Smooth muscle cell (in vitro differentiated cells): ENCODE results near the gene PACS1. TPM values are rescaled to one million over a fixed set of nuclear protein-coding genes. Genes with fewer than 3 reads are reported as not detected.

Experiments used
- DNase-seq: peaks from one replicate; lab custom pipeline; 2025; ENCODE audit not compliant: unreplicated experiment; lab: John Stamatoyannopoulos, UW
- H2AFZ ChIP-seq: fragments of 200-600 bp; sonication (generic); 2 replicates; pipeline ENCODE4 v1.6.0; 2016; ENCODE audit warnings: antibody characterized with exemption, low read depth, mild to moderate bottlenecking
- H3F3A ChIP-seq: fragments of 200-600 bp; sonication (generic); 2 replicates; pipeline ENCODE4 v1.6.0; 2017; ENCODE audit warnings: antibody characterized with exemption, low read depth
- H3K27ac ChIP-seq: fragments of 200-600 bp; sonication (generic); 2 replicates; pipeline ENCODE4 v1.5.1; 2016; ENCODE audit warnings: low read depth, mild to moderate bottlenecking
- H3K27me3 ChIP-seq: fragments of 200-600 bp; sonication (generic); 2 replicates; pipeline ENCODE4 v1.6.1; 2016; ENCODE audit warnings: low read depth, mild to moderate bottlenecking
- H3K36me3 ChIP-seq: fragments of 200-600 bp; sonication (generic); 2 replicates; pipeline ENCODE4 v1.5.1; 2016; ENCODE audit warnings: low read depth
- H3K4me1 ChIP-seq: fragments of 200-600 bp; sonication (generic); 2 replicates; pipeline ENCODE4 v1.5.1; 2016; ENCODE audit warnings: low read depth
- H3K4me2 ChIP-seq: fragments of 200-600 bp; sonication (generic); 2 replicates; pipeline ENCODE4 v1.6.0; 2016; ENCODE audit warnings: mild to moderate bottlenecking
- H3K4me3 ChIP-seq: fragments of 200-600 bp; sonication (generic); 2 replicates; pipeline ENCODE4 v1.5.1; 2016; ENCODE audit warnings: mild to moderate bottlenecking
- H3K79me2 ChIP-seq: fragments of 200-600 bp; sonication (generic); 2 replicates; pipeline ENCODE4 v1.6.0; 2016; ENCODE audit warnings: low read depth, mild to moderate bottlenecking
- H3K9ac ChIP-seq: fragments of 200-600 bp; sonication (generic); 2 replicates; pipeline ENCODE4 v1.6.0; 2016; ENCODE audit warnings: low read depth
- H3K9me3 ChIP-seq: fragments of 200-600 bp; sonication (generic); replicated peaks from 2 replicates; pipeline ENCODE4 v1.5.1; 2016; ENCODE audit warnings: low read depth
- H4K20me1 ChIP-seq: fragments of 200-600 bp; sonication (generic); 2 replicates; pipeline ENCODE4 v1.6.0; 2016; ENCODE audit warnings: low read depth
- WGBS: methylation state at CpG from one replicate; pipeline ENCODE4 v1.1.7; 2016; ENCODE audit warnings: low lambda C conversion rate; 5-methylcytosine and 5-hydroxymethylcytosine counted together
- polyA plus RNA-seq: library from polyadenylated mRNA; unstranded; fragments of >200 nt; fragmentation: Nextera tagmentation; extraction: Ambion mirVana; gene quantifications from 2 replicates; pipeline ENCODE4 v1.2.1, GENCODE V29; 2016
- total RNA-seq: library from RNA; depleted of rRNA; stranded (reverse); fragments of >200 nt; gene quantifications from 2 replicates; pipeline ENCODE4 v1.2.3, GENCODE V29; 2014
- TF ChIP-seq, protein P1 (sequence below): fragments of 200-600 bp; sonication (generic); IDR thresholded peaks from 2 replicates; pipeline ENCODE4 v1.5.1; 2017; ENCODE audit warnings: borderline replicate concordance, mild to moderate bottlenecking, antibody characterized with exemption; ENCODE audit not compliant: insufficient read depth, poor library complexity, severe bottlenecking

The PACS1 gene
- total and polyA plus RNA-seq, 2 experiments from 2014 or later: 87.6 to 140 TPM

DNA sequence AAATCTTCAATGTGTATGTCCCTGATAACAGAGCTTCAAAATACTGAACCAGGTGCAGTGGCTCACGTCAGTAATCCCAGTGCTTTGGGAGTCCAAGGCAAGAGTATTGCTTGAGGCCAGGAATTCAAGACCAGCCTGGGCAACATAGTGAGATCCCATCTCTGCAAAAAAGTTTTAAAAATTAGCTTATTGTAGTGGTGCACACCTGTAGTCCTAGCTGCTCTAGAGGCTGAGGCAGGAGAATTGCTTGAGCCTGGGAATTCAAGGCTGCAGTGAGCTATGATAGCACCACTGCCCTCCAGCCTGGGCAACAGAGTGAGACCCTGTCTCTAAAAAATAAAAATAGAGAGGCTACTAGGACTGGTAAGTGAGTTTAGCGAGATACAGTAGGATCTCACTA is 84.0 kb downstream of the PACS1 start:
- no peak overlapping the region for H3K9ac ChIP-seq
- H3K4me1 ChIP-seq: peaks cover 8% of the 10 kb centered on the region
- WGBS: 95% methylated on average over 2 of the region's 2 CpGs
- no peak overlapping the region for H2AFZ ChIP-seq
- H3K4me3 ChIP-seq: no peak overlapping the region
- TF ChIP-seq, protein P1, sequence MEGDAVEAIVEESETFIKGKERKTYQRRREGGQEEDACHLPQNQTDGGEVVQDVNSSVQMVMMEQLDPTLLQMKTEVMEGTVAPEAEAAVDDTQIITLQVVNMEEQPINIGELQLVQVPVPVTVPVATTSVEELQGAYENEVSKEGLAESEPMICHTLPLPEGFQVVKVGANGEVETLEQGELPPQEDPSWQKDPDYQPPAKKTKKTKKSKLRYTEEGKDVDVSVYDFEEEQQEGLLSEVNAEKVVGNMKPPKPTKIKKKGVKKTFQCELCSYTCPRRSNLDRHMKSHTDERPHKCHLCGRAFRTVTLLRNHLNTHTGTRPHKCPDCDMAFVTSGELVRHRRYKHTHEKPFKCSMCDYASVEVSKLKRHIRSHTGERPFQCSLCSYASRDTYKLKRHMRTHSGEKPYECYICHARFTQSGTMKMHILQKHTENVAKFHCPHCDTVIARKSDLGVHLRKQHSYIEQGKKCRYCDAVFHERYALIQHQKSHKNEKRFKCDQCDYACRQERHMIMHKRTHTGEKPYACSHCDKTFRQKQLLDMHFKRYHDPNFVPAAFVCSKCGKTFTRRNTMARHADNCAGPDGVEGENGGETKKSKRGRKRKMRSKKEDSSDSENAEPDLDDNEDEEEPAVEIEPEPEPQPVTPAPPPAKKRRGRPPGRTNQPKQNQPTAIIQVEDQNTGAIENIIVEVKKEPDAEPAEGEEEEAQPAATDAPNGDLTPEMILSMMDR: no peak
- no peaks in the 10 kb centered on the region for H3K9me3 ChIP-seq
- H3K27ac ChIP-seq: no peak overlapping the region
- peaks cover 21% of the 10 kb centered on the region for H3F3A ChIP-seq
- peaks cover 80% of the 10 kb centered on the region for H4K20me1 ChIP-seq
- DNase-seq: no peak
- H3K4me2 ChIP-seq: no peak overlapping the region
- peaks cover 48% of the 10 kb centered on the region for H3K79me2 ChIP-seq
- H3K36me3 ChIP-seq: no peaks in the 10 kb centered on the region
- no peaks in the 10 kb centered on the region for H3K27me3 ChIP-seq

DNA sequence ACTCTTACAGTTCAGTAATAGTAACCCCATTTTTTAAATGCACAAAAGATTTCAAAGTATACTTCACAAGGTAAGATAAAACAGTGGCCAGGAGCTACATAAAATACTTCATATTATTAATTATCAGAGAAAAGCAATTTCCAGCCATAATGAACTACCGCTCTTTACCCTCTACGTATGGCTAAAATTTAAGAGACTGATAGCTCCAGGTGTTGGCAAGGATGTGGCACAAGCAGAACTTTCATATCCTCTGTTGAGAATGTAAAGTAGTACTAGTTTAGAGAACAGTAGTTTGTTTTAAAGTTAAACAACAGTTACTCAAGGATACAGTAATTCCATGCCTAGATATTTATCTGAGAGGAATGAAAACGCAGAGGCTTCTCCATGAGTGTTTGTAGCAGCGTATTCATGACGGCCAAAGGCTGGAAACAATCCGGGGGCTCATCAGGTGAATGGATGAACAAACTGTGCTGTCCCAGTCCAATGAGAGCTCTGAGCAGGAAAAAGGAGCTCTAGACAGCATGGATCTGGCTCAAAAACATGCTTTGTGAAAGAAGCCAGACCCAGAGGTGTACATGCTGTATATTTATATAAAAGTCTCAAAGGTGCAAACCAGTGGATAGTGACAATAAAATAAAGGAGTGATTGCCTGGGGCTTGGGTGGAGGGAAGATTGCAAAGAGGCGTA is 85.5 kb downstream of the PACS1 start:
- no peaks in the 10 kb centered on the region for H3K9me3 ChIP-seq
- H3K4me3 ChIP-seq: no peak overlapping the region
- H3K4me2 ChIP-seq: no peak overlapping the region
- no peaks in the 10 kb centered on the region for H3K27me3 ChIP-seq
- H3K9ac ChIP-seq: no peak overlapping the region
- H4K20me1 ChIP-seq: peaks cover 84% of the 10 kb centered on the region
- DNase-seq: no peak
- H3K79me2 ChIP-seq: peaks cover 46% of the 10 kb centered on the region
- H3K27ac ChIP-seq: no peak overlapping the region
- H3K4me1 ChIP-seq: peaks cover 10% of the 10 kb centered on the region
- 96% methylated on average over 7 of the region's 7 CpGs for WGBS
- TF ChIP-seq, protein P1: no peak
- H2AFZ ChIP-seq: no peak overlapping the region
- H3K36me3 ChIP-seq: no peaks in the 10 kb centered on the region
- peaks cover 22% of the 10 kb centered on the region for H3F3A ChIP-seq

DNA sequence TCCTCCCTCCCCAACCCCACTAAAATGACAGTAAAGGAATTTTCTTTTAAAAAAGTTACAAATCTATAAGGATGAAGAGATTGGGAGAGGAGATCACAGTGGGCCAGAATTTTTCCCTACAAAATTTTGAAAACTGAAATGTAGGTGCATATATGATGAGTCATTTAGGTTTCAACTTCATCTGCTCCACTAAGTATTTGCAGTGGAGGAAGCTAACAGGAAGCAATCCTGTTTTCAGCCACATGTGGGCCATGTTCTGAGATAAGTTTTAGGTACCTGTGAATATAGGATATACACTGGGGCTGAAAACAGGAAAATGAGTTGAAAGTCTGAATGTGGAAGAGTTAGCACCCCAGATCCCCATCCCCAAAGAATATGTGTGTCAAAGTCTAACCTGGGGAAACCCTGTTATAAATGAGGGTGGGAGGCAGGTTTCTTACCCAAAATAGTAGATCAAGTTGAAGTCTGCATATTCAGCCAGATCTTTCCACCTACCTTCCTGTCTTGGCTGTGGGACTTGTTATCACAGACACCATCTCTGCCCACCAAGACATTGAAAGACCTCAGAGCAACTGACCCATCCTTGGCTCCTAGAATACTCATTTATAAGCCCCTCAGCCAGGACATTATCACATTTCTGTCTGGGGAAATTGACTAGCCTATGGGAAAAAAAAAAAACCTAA is 87.3 kb downstream of the PACS1 start:
- H3K4me3 ChIP-seq: no peak overlapping the region
- peaks cover 59% of the 10 kb centered on the region for H3K79me2 ChIP-seq
- H4K20me1 ChIP-seq: peaks cover 85% of the 10 kb centered on the region
- no peak overlapping the region for H2AFZ ChIP-seq
- H3K27me3 ChIP-seq: no peaks in the 10 kb centered on the region
- peaks cover 8% of the 10 kb centered on the region for H3K4me1 ChIP-seq
- DNase-seq: no peak
- no peaks in the 10 kb centered on the region for H3K9me3 ChIP-seq
- peaks cover 22% of the 10 kb centered on the region for H3F3A ChIP-seq
- H3K4me2 ChIP-seq: no peak overlapping the region
- TF ChIP-seq, protein P1: no peak
- H3K9ac ChIP-seq: no peak overlapping the region
- no peaks in the 10 kb centered on the region for H3K36me3 ChIP-seq
- H3K27ac ChIP-seq: no peak overlapping the region
